Retinal pigment epithelial cell (primary cell): Measurements from ENCODE around the gene REEP3.

Experiments
- DNase-seq: peaks from one replicate; pipeline ENCODE4 v3.0.0-alpha.2; 2010; ENCODE audit warnings: low read depth
- H3K4me3 ChIP-seq: 2 replicates; pipeline ENCODE4 v1.5.1; 2011; ENCODE audit warnings: mild to moderate bottlenecking, low read length, control low read depth, moderate library complexity
- CTCF ChIP-seq: conservative IDR thresholded peaks from 2 replicates; pipeline ENCODE4 v1.5.1; 2011; ENCODE audit warnings: low read depth, low read length, control low read depth, inconsistent platforms

The REEP3 gene

GRCh38 chr10:63665670-63666134, 144.5 kb downstream of the REEP3 start:
- no peak for DNase-seq
- no peak for TF ChIP-seq CTCF
- no peak overlapping the region for H3K4me3 ChIP-seq

- TF ChIP-seq CTCF, result no peak
- DNase-seq, result peak; percentile 62
- H3K4me3 ChIP-seq, result no peak overlapping the region
Measured at GRCh38 chr10:63666836-63667383, 145.7 kb downstream of the REEP3 start.

- H3K4me3 ChIP-seq, result no peak overlapping the region
- DNase-seq, result no peak
Measured at GRCh38 chr10:63667596-63668480, 146.6 kb downstream of the REEP3 start.

GRCh38 chr10:63670291-63670898, 149.2 kb downstream of the REEP3 start:
- no peak overlapping the region for H3K4me3 ChIP-seq

More at GRCh38 chr10:63667596-63668480, 146.6 kb downstream of the REEP3 start:
- no peak for TF ChIP-seq CTCF

GRCh38 chr10:63671317-63671937, 150.2 kb downstream of the REEP3 start:
- TF ChIP-seq CTCF, result peak; percentile 3
- H3K4me3 ChIP-seq, result no peak overlapping the region
- peak; percentile 56 for DNase-seq

More at GRCh38 chr10:63670291-63670898, 149.2 kb downstream of the REEP3 start:
- no peak for TF ChIP-seq CTCF
- DNase-seq, result no peak

- no peak for DNase-seq
- no peak overlapping the region for H3K4me3 ChIP-seq
- TF ChIP-seq CTCF, result no peak
Measured at GRCh38 chr10:63672491-63672890, 151.3 kb downstream of the REEP3 start.
